Loucy (cell line): Measurements from ENCODE around the gene SLC39A2.
"Not testable (repeated sequence)": the region's sequence is repeated elsewhere in the genome, so short reads cannot be mapped to it uniquely, and the experiment has no call there.

Experiments
- H2AFZ ChIP-seq: fragments of 200-600 bp; sonication (generic); 2 replicates; pipeline ENCODE4 v1.6.0; 2016; ENCODE audit warnings: antibody characterized with exemption, mild to moderate bottlenecking, low read length, moderate library complexity
- H3F3A ChIP-seq: fragments of 200-600 bp; 2 replicates; pipeline ENCODE4 v1.6.0; 2016; ENCODE audit warnings: antibody characterized with exemption, low read depth, mild to moderate bottlenecking
- H3K27me3 ChIP-seq: fragments of 200-600 bp; sonication (generic); 2 replicates; pipeline ENCODE4 v1.6.1; 2014; ENCODE audit warnings: low read length, mild to moderate bottlenecking; ENCODE audit not compliant: insufficient read depth, poor library complexity, severe bottlenecking
- H3K36me3 ChIP-seq: fragments of 200-600 bp; sonication (generic); 2 replicates; pipeline ENCODE4 v1.6.1; 2016; ENCODE audit warnings: low read length; ENCODE audit not compliant: insufficient read depth
- H3K4me1 ChIP-seq: fragments of 200-600 bp; sonication (generic); 2 replicates; pipeline ENCODE4 v1.5.1; 2014; ENCODE audit warnings: low read length, mild to moderate bottlenecking; ENCODE audit not compliant: insufficient read depth, poor library complexity, severe bottlenecking
- H3K4me2 ChIP-seq: fragments of 200-600 bp; sonication (generic); 2 replicates; pipeline ENCODE4 v1.6.0; 2014; ENCODE audit warnings: antibody characterized with exemption, low read length, low read depth, mild to moderate bottlenecking; ENCODE audit not compliant: poor library complexity, severe bottlenecking
- H3K4me3 ChIP-seq: fragments of 200-600 bp; sonication (generic); 2 replicates; pipeline ENCODE4 v1.5.1; 2014; ENCODE audit warnings: low read length, mild to moderate bottlenecking, mixed read lengths; ENCODE audit not compliant: poor library complexity, severe bottlenecking
- H3K79me2 ChIP-seq: fragments of 200-600 bp; sonication (generic); 2 replicates; pipeline ENCODE4 v1.6.1; 2014; ENCODE audit warnings: low read length; ENCODE audit not compliant: insufficient read depth
- H3K9ac ChIP-seq: fragments of 200-600 bp; sonication (generic); 2 replicates; pipeline ENCODE4 v1.6.0; 2014; ENCODE audit warnings: mild to moderate bottlenecking, low read depth, low read length, moderate library complexity; ENCODE audit not compliant: poor library complexity, severe bottlenecking
- H3K9me2 ChIP-seq: fragments of 200-600 bp; sonication (generic); replicated peaks from 2 replicates; pipeline ENCODE4 v1.6.1; 2016; ENCODE audit warnings: low read depth, low read length, mixed read lengths
- H3K9me3 ChIP-seq: fragments of 200-600 bp; sonication (generic); 2 replicates; pipeline ENCODE4 v1.6.1; 2014; ENCODE audit warnings: mild to moderate bottlenecking, antibody characterized with exemption, low read length, low read depth; ENCODE audit not compliant: insufficient read depth
- H4K20me1 ChIP-seq: fragments of 200-600 bp; sonication (generic); 2 replicates; pipeline ENCODE4 v1.6.0; 2014; ENCODE audit warnings: antibody characterized with exemption, low read length, mild to moderate bottlenecking; ENCODE audit not compliant: insufficient read depth, poor library complexity, severe bottlenecking
- EZH2phosphoT487 ChIP-seq: fragments of 200-600 bp; IDR thresholded peaks from 2 replicates; pipeline ENCODE4 v1.6.1; 2018; ENCODE audit warnings: antibody characterized with exemption, mild to moderate bottlenecking, moderate library complexity, borderline replicate concordance
- TF ChIP-seq, protein P1 (sequence below): fragments of 200-600 bp; sonication (generic); conservative IDR thresholded peaks from 2 replicates; pipeline ENCODE4 v1.5.1; 2014; ENCODE audit warnings: mild to moderate bottlenecking, antibody characterized with exemption, low read length

Gene SLC39A2

DNA sequence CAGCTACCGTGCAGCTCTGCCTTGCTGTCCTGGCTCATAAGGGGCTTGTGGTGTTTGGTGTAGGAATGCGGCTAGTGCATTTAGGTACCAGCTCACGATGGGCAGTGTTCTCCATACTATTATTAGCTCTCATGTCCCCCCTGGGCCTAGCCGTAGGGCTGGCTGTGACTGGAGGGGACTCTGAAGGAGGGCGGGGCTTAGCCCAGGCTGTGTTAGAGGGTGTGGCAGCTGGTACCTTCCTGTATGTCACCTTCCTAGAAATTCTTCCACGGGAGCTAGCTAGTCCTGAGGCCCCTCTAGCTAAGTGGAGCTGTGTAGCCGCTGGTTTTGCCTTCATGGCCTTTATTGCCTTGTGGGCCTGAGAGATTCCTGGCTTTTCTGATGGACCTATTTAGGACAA lies 2.1 kb downstream of the SLC39A2 start:
- Histone ChIP-seq H3K9me3 (no peaks in the 10 kb centered on the region), H2AFZ (no peak overlapping the region)
- no peak for TF ChIP-seq EZH2phosphoT487
- TF ChIP-seq, protein P1, sequence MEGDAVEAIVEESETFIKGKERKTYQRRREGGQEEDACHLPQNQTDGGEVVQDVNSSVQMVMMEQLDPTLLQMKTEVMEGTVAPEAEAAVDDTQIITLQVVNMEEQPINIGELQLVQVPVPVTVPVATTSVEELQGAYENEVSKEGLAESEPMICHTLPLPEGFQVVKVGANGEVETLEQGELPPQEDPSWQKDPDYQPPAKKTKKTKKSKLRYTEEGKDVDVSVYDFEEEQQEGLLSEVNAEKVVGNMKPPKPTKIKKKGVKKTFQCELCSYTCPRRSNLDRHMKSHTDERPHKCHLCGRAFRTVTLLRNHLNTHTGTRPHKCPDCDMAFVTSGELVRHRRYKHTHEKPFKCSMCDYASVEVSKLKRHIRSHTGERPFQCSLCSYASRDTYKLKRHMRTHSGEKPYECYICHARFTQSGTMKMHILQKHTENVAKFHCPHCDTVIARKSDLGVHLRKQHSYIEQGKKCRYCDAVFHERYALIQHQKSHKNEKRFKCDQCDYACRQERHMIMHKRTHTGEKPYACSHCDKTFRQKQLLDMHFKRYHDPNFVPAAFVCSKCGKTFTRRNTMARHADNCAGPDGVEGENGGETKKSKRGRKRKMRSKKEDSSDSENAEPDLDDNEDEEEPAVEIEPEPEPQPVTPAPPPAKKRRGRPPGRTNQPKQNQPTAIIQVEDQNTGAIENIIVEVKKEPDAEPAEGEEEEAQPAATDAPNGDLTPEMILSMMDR, result no peak

DNA sequence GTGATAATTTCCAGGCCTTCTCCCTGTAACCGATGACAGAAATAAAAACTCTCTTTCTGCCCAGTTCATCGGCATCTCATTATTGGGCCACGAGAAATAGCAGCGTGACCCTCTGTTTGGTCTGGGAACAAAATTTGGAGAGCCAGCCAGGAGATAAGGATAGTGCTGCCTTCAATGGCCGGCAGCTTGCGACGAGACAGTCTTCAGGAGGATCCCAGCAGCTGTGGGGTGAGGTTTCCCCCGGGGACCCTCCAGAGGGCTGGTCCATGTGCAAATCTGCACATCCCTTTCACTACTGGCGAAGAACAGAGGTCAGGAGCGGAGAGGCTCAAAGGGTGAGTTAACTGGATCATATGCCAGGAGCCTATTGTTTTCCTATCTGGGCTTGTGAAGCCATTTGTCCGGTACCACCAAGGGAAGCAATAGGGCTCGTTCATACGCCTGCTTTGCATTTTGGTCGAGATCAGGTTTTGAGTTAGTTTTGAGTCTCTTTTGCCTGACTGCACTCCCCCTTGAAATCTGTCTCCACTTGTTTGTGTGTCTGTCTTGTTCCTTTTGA lies 4.8 kb downstream of the SLC39A2 start:
- no peak overlapping the region for H3K4me2 ChIP-seq
- H3K36me3 ChIP-seq, result no peaks in the 10 kb centered on the region
- H2AFZ ChIP-seq, result no peak overlapping the region
- no peaks in the 10 kb centered on the region for H3K27me3 ChIP-seq
- H3K4me1 ChIP-seq, result no peaks in the 10 kb centered on the region
- no peak overlapping the region for H3K4me3 ChIP-seq
- no peaks in the 10 kb centered on the region for H4K20me1 ChIP-seq
- H3K79me2 ChIP-seq, result no peaks in the 10 kb centered on the region
- no peak overlapping the region for H3K9ac ChIP-seq
- no peaks in the 10 kb centered on the region for H3F3A ChIP-seq
- TF ChIP-seq, protein P1, result no peak
- no peak for TF ChIP-seq EZH2phosphoT487
- H3K9me3 ChIP-seq, result no peaks in the 10 kb centered on the region
- no peaks in the 10 kb centered on the region for H3K9me2 ChIP-seq

More for the DNA sequence above, 2.1 kb downstream of the SLC39A2 start:
- H3K36me3 ChIP-seq, result peaks cover 5% of the 10 kb centered on the region; the same call in 1 of the 2 replicates
- no peaks in the 10 kb centered on the region for H3K79me2 ChIP-seq
- H3K4me3 ChIP-seq, result no peak overlapping the region
- no peaks in the 10 kb centered on the region for H3K27me3 ChIP-seq
- H3K4me2 ChIP-seq, result no peak overlapping the region
- no peaks in the 10 kb centered on the region for H3K4me1 ChIP-seq
- no peaks in the 10 kb centered on the region for H4K20me1 ChIP-seq
- no peaks in the 10 kb centered on the region for H3K9me2 ChIP-seq
- no peak overlapping the region for H3K9ac ChIP-seq
- no peaks in the 10 kb centered on the region for H3F3A ChIP-seq

DNA sequence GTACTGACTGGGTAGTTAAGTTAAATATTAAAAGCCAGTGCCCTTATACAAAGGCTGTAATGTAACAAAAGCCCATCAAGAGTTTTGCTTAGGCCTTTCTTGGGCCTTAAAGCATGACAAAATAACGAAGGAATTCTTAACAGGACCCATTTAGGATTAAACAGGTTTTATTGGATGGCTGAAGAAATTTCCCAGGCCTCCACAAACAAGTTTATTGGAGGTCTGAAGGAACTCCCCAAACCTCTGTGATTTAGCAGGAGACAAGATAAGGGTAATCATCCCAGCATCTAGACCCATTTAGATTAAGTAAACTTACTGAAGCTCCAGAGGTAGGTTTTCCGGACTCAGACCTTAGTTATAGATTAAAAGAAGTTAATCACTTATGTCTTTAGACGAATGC lies 10.6 kb downstream of the SLC39A2 start:
- H3K9ac ChIP-seq, result not testable (repeated sequence)

DNA sequence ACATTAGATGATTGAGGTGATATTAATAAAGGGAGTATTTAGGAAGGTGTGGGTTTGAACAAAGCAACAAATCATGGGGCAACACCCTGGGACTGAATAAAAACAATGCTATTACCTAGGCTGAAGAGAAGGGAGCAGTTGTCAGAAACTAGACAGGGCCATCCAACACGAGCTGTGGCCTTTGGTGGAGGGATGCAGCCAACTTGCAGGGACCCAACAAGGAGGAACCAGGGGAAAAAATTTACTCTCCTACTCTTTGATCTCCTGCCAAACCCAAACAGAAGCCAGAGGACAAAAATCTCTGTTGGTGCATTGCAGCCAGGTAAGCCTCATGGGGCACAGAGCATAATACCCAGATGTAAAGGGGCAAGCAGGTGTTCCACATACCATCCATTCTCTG lies 12.0 kb downstream of the SLC39A2 start:
- Histone ChIP-seq H3K27me3 (no peaks in the 10 kb centered on the region), H3K4me1 (no peaks in the 10 kb centered on the region), H2AFZ (no peak overlapping the region), H3K4me3 (no peak overlapping the region), H3K9ac (no peak overlapping the region), H3K9me3 (no peaks in the 10 kb centered on the region), H3F3A (no peaks in the 10 kb centered on the region), H3K79me2 (no peaks in the 10 kb centered on the region), H3K4me2 (no peak overlapping the region), H4K20me1 (no peaks in the 10 kb centered on the region), H3K9me2 (no peaks in the 10 kb centered on the region), H3K36me3 (no peaks in the 10 kb centered on the region)
- TF ChIP-seq, protein P1, result no peak
- no peak for TF ChIP-seq EZH2phosphoT487

More for the DNA sequence above, 10.6 kb downstream of the SLC39A2 start:
- not testable (repeated sequence) for H3K27me3 ChIP-seq, H3K4me2 ChIP-seq, H3F3A ChIP-seq, H3K9me3 ChIP-seq, H3K4me1 ChIP-seq, H2AFZ ChIP-seq, H3K36me3 ChIP-seq, H4K20me1 ChIP-seq, H3K4me3 ChIP-seq, H3K79me2 ChIP-seq, H3K9me2 ChIP-seq
